Endothelial cell of umbilical vein (primary cell): Measurements from ENCODE around the gene ULBP3.

Experiments
- JUN ChIP-seq: IDR thresholded peaks from 2 replicates; pipeline ENCODE4 v1.6.1; 2011; ENCODE audit warnings: borderline replicate concordance, low read depth; ENCODE audit not compliant: insufficient read length, insufficient read depth
- POLR2A ChIP-seq: IDR thresholded peaks from 2 replicates; pipeline ENCODE4 v1.6.1; 2012; ENCODE audit warnings: low read depth, mild to moderate bottlenecking, control low read depth, low read length
- TF ChIP-seq, protein P1 (sequence below), 2 donors: IDR thresholded peaks; 1 replicate in 1 of 2; 2 replicates in 1 of 2; pipeline ENCODE4 v1.5.1; 2011; ENCODE audit warnings: low read length in 2 of 2, mild to moderate bottlenecking in 2 of 2, moderate library complexity in 2 of 2, control low read depth in 1 of 2, inconsistent platforms in 1 of 2, low read depth in 1 of 2; ENCODE audit not compliant: insufficient read depth in 1 of 2; ENCODE audit errors: extremely low read depth in 1 of 2

DNA sequence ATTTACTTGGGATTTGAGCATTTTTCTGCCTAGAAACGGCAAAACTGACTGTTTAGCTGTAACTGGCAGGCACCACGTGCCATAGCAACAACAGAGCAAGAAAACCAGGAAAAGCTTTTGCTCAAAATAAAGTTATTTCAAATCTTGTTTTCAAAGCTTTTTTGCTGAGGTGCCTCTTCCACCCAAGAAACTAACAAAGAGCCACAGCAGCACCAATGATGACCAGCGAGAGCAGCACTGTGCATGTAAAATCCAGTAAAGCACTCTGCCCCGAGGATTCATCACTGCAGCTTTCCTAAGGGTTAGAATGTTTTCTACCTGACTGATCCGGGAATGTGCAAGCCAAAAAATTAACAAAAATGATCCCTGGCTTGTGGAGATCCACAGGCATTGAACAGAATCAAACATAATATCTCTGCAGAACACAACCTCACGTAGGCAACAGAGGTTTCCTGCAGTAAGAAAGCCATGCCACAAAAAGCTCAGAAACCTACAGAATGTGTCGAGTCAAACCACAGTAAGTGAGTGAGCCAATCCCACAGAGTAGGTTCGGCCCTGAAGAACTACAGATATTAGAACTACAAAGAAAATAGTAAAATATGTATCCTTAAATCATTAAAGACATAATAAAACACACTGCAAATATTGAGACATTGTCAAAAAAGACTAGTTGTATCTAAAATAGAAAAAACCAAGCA, 7.4 kb upstream of the ULBP3 start:
- TF ChIP-seq POLR2A = no peak
- TF ChIP-seq, protein P1, sequence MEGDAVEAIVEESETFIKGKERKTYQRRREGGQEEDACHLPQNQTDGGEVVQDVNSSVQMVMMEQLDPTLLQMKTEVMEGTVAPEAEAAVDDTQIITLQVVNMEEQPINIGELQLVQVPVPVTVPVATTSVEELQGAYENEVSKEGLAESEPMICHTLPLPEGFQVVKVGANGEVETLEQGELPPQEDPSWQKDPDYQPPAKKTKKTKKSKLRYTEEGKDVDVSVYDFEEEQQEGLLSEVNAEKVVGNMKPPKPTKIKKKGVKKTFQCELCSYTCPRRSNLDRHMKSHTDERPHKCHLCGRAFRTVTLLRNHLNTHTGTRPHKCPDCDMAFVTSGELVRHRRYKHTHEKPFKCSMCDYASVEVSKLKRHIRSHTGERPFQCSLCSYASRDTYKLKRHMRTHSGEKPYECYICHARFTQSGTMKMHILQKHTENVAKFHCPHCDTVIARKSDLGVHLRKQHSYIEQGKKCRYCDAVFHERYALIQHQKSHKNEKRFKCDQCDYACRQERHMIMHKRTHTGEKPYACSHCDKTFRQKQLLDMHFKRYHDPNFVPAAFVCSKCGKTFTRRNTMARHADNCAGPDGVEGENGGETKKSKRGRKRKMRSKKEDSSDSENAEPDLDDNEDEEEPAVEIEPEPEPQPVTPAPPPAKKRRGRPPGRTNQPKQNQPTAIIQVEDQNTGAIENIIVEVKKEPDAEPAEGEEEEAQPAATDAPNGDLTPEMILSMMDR (IDR thresholded peaks at IDR 0.05; ENCODE audit: extremely low read depth in 1 of 2, insufficient read depth in 1 of 2, low read depth in 1 of 2, low read length in 2 of 2) = peak in 1 of 2 donors; percentile 2
- no peak for TF ChIP-seq JUN
